Measurements from ENCODE around the gene PTPRN2. TPM values are rescaled to one million over a fixed set of nuclear protein-coding genes. Genes with fewer than 3 reads are reported as not detected.

PTPRN2 gene
- total RNA-seq, 1 experiment from 2014 or later = 2.1 TPM

GRCh38 chr7:158013085-158013668, 574.4 kb downstream of the PTPRN2 start:
- intact Hi-C loops (cut with micrococcal nuclease) = no loop called here
- no peak for DNase-seq (ENCODE audit: low read depth, low spot score)
- ChIA-PET POLR2A (no interaction called here), RAD21 (ENCODE audit: low non-redundant PET in 1 of 2, low total read pairs in 2 of 2, uncharacterized antibody in 2 of 2, unreplicated experiment in 2 of 2) (no interaction called here), CTCF (no interaction called here)
- Histone ChIP-seq H3K4me1 (ENCODE audit: control insufficient read depth in 1 of 2, insufficient read depth in 2 of 2, low read length in 2 of 2) (no peaks in the 10 kb centered on the region), H2AFZ (ENCODE audit: low read depth, low read length, poor library complexity, severe bottlenecking) (no peak overlapping the region), H3K27me3 (ENCODE audit: insufficient read depth, low read length) (no peaks in the 10 kb centered on the region; the same call in 1 of the 2 replicates), H3K4me3 (replicated peaks in 1 of 2; ENCODE audit: low read depth in 1 of 2, low read length in 2 of 2) (no peak overlapping the region), H3K4me2 (ENCODE audit: low read length) (no peak overlapping the region), H3K9ac (ENCODE audit: low read length) (no peak overlapping the region), H3K27ac (ENCODE audit: low read depth, low read length) (no peak overlapping the region), H3K9me3 (ENCODE audit: control insufficient read depth in 1 of 2, insufficient read depth in 1 of 2, low read depth in 1 of 2, low read length in 2 of 2) (no peaks in the 10 kb centered on the region), H3K9me2 (ENCODE audit: insufficient read depth) (no peaks in the 10 kb centered on the region), H3K36me3 (ENCODE audit: control insufficient read depth in 1 of 2, insufficient read depth in 2 of 2, low read length in 2 of 2) (no peaks in the 10 kb centered on the region), H3K79me2 (ENCODE audit: insufficient read depth, low read length) (no peaks in the 10 kb centered on the region), H4K20me1 (ENCODE audit: insufficient read depth) (no peaks in the 10 kb centered on the region)
- BruUV-seq (replicated peaks) = no TSS peak
- TF ChIP-seq EZH2phosphoT487 (IDR thresholded peaks at IDR 0.05; ENCODE audit: borderline replicate concordance) (no peak), EGR1 (IDR thresholded peaks at IDR 0.05; ENCODE audit: low read depth) (no peak)
- ATAC-seq = no peak

GRCh38 chr7:158011941-158012340, 575.7 kb downstream of the PTPRN2 start:
- Histone ChIP-seq H4K20me1 (ENCODE audit: insufficient read depth) (no peaks in the 10 kb centered on the region), H3K27ac (ENCODE audit: low read depth, low read length) (no peak overlapping the region), H3K4me3 (replicated peaks in 1 of 2; ENCODE audit: low read depth in 1 of 2, low read length in 2 of 2) (no peak overlapping the region), H2AFZ (ENCODE audit: low read depth, low read length, poor library complexity, severe bottlenecking) (no peak overlapping the region), H3K4me1 (ENCODE audit: control insufficient read depth in 1 of 2, insufficient read depth in 2 of 2, low read length in 2 of 2) (no peaks in the 10 kb centered on the region), H3K9me2 (ENCODE audit: insufficient read depth) (no peaks in the 10 kb centered on the region), H3K36me3 (ENCODE audit: control insufficient read depth in 1 of 2, insufficient read depth in 2 of 2, low read length in 2 of 2) (no peaks in the 10 kb centered on the region), H3K27me3 (ENCODE audit: insufficient read depth, low read length) (no peaks in the 10 kb centered on the region; the same call in 1 of the 2 replicates), H3K79me2 (ENCODE audit: insufficient read depth, low read length) (no peaks in the 10 kb centered on the region), H3K9me3 (ENCODE audit: control insufficient read depth in 1 of 2, insufficient read depth in 1 of 2, low read depth in 1 of 2, low read length in 2 of 2) (no peaks in the 10 kb centered on the region), H3K9ac (ENCODE audit: low read length) (no peak overlapping the region), H3K4me2 (ENCODE audit: low read length) (no peak overlapping the region)
- intact Hi-C loops (cut with micrococcal nuclease) = no loop called here
- DNase-seq (ENCODE audit: low read depth, low spot score) = no peak
- ChIA-PET POLR2A (no interaction called here), CTCF (no interaction called here), RAD21 (ENCODE audit: low non-redundant PET in 1 of 2, low total read pairs in 2 of 2, uncharacterized antibody in 2 of 2, unreplicated experiment in 2 of 2) (no interaction called here)
- TF ChIP-seq ZBTB33 (IDR thresholded peaks at IDR 0.05; ENCODE audit: extremely low read depth, insufficient replicate concordance, low read length) (no peak), ATF3 (IDR thresholded peaks at IDR 0.05) (no peak), EZH2phosphoT487 (IDR thresholded peaks at IDR 0.05; ENCODE audit: borderline replicate concordance) (no peak), CEBPB (IDR thresholded peaks at IDR 0.05; ENCODE audit: low read depth) (no peak), POLR2A (IDR thresholded peaks at IDR 0.05; ENCODE audit: borderline replicate concordance, extremely low read depth, insufficient read depth, insufficient read length) (no peak), MAX (IDR thresholded peaks at IDR 0.05) (no peak), YY1 (IDR thresholded peaks at IDR 0.05; ENCODE audit: extremely low read depth, insufficient replicate concordance, low read depth, low read length) (no peak), JUND (IDR thresholded peaks at IDR 0.05) (no peak), FOSL1 (IDR thresholded peaks at IDR 0.05; ENCODE audit: low read depth) (no peak), ZFX (IDR thresholded peaks at IDR 0.05) (no peak), SIN3A (IDR thresholded peaks at IDR 0.05; ENCODE audit: low read depth) (no peak), POLR2AphosphoS5 (IDR thresholded peaks at IDR 0.05; ENCODE audit: low read depth, low read length) (no peak), EZH2 (IDR thresholded peaks at IDR 0.05) (no peak), SRF (IDR thresholded peaks at IDR 0.05; ENCODE audit: low read depth) (no peak)
- no TSS peak for BruUV-seq (replicated peaks)
- ATAC-seq = no peak
